T-helper 2 cell treated with Interferon-gamma antibody and Interleukin-4, amounts not matched to agents 5 μg/mL and 100 μg/mL, for 36 hours (primary cell): Measurements from ENCODE around the gene NOM1.

ENCODE experiments used
- DNase-seq: peaks from one replicate; pipeline ENCODE4 v3.0.0; 2021; ENCODE audit warnings: low spot score
- H3K27ac Mint-ChIP-seq: one replicate; pipeline ENCODE4 v1.8.0; 2021; ENCODE audit warnings: mild to moderate bottlenecking, mixed read lengths
- H3K27me3 Mint-ChIP-seq: one replicate; pipeline ENCODE4 v1.8.0; 2021; ENCODE audit warnings: low read depth, mixed read lengths
- H3K36me3 Mint-ChIP-seq: one replicate; pipeline ENCODE4 v1.8.0; 2021; ENCODE audit warnings: low read depth, mixed read lengths
- H3K4me1 Mint-ChIP-seq: one replicate; pipeline ENCODE4 v1.8.0; 2021; ENCODE audit warnings: low read depth, mixed read lengths
- H3K4me3 Mint-ChIP-seq: one replicate; pipeline ENCODE4 v1.8.0; 2022; ENCODE audit warnings: mild to moderate bottlenecking, moderate library complexity, mixed read lengths
- H3K9me3 Mint-ChIP-seq: one replicate; pipeline ENCODE4 v1.8.0; 2021; ENCODE audit warnings: mixed read lengths

Gene NOM1

GRCh38 chr7:157017149-157017548, 67.6 kb downstream of the NOM1 start:
- peaks cover 11% of the 10 kb centered on the region for H3K4me1 Mint-ChIP-seq
- H3K27ac Mint-ChIP-seq, result no peak overlapping the region
- H3K4me3 Mint-ChIP-seq, result no peak overlapping the region
- H3K9me3 Mint-ChIP-seq, result no peaks in the 10 kb centered on the region
- no peak for DNase-seq
- peaks cover 80% of the 10 kb centered on the region for H3K27me3 Mint-ChIP-seq
- no peaks in the 10 kb centered on the region for H3K36me3 Mint-ChIP-seq

- H3K9me3 Mint-ChIP-seq, result no peaks in the 10 kb centered on the region
- H3K4me1 Mint-ChIP-seq, result peaks cover 11% of the 10 kb centered on the region
- peaks cover 80% of the 10 kb centered on the region for H3K27me3 Mint-ChIP-seq
- DNase-seq, result no peak
- H3K27ac Mint-ChIP-seq, result no peak overlapping the region
- no peak overlapping the region for H3K4me3 Mint-ChIP-seq
- H3K36me3 Mint-ChIP-seq, result no peaks in the 10 kb centered on the region
Observed at GRCh38 chr7:157017603-157018327, 68.3 kb downstream of the NOM1 start.

- peaks cover 11% of the 10 kb centered on the region for H3K4me1 Mint-ChIP-seq
- H3K27me3 Mint-ChIP-seq, result peaks cover 80% of the 10 kb centered on the region
- DNase-seq, result no peak
- no peaks in the 10 kb centered on the region for H3K9me3 Mint-ChIP-seq
- H3K4me3 Mint-ChIP-seq, result peak overlapping the region; percentile 26
- no peaks in the 10 kb centered on the region for H3K36me3 Mint-ChIP-seq
- H3K27ac Mint-ChIP-seq, result no peak overlapping the region
Observed at GRCh38 chr7:157018328-157018996, 69.0 kb downstream of the NOM1 start.

- H3K9me3 Mint-ChIP-seq, result no peaks in the 10 kb centered on the region
- no peak for DNase-seq
- H3K27me3 Mint-ChIP-seq, result peaks cover 79% of the 10 kb centered on the region
- peak overlapping the region; percentile 42 for H3K4me3 Mint-ChIP-seq
- H3K27ac Mint-ChIP-seq, result peak overlapping the region; percentile 57
- no peaks in the 10 kb centered on the region for H3K36me3 Mint-ChIP-seq
- peaks cover 11% of the 10 kb centered on the region for H3K4me1 Mint-ChIP-seq
Observed at GRCh38 chr7:157018997-157019608, 69.6 kb downstream of the NOM1 start.

GRCh38 chr7:157019718-157020451, 70.4 kb downstream of the NOM1 start:
- Mint-ChIP-seq H3K4me3 (no peak overlapping the region), H3K4me1 (peaks cover 11% of the 10 kb centered on the region), H3K36me3 (no peaks in the 10 kb centered on the region), H3K27me3 (peaks cover 79% of the 10 kb centered on the region), H3K9me3 (no peaks in the 10 kb centered on the region), H3K27ac (no peak overlapping the region)
- no peak for DNase-seq

- Mint-ChIP-seq H3K36me3 (no peaks in the 10 kb centered on the region), H3K4me3 (no peak overlapping the region), H3K27me3 (peaks cover 79% of the 10 kb centered on the region), H3K9me3 (no peaks in the 10 kb centered on the region), H3K27ac (no peak overlapping the region), H3K4me1 (peaks cover 11% of the 10 kb centered on the region)
- DNase-seq, result no peak
Observed at GRCh38 chr7:157020514-157021070, 71.1 kb downstream of the NOM1 start.

GRCh38 chr7:157021071-157021870, 71.8 kb downstream of the NOM1 start:
- peaks cover 8% of the 10 kb centered on the region for H3K4me1 Mint-ChIP-seq
- no peaks in the 10 kb centered on the region for H3K9me3 Mint-ChIP-seq
- H3K27me3 Mint-ChIP-seq, result peaks cover 77% of the 10 kb centered on the region
- no peak for DNase-seq
- H3K4me3 Mint-ChIP-seq, result no peak overlapping the region
- no peaks in the 10 kb centered on the region for H3K36me3 Mint-ChIP-seq
- H3K27ac Mint-ChIP-seq, result no peak overlapping the region

- no peak for DNase-seq
- no peak overlapping the region for H3K27ac Mint-ChIP-seq
- H3K36me3 Mint-ChIP-seq, result no peaks in the 10 kb centered on the region
- H3K27me3 Mint-ChIP-seq, result peaks cover 76% of the 10 kb centered on the region
- no peak overlapping the region for H3K4me3 Mint-ChIP-seq
- peaks cover 4% of the 10 kb centered on the region for H3K4me1 Mint-ChIP-seq
- H3K9me3 Mint-ChIP-seq, result no peaks in the 10 kb centered on the region
Observed at GRCh38 chr7:157021871-157022680, 72.6 kb downstream of the NOM1 start.
